Breast epithelium (tissue), 4 donors: Measurements from ENCODE around the gene SHISA8. TPM values are rescaled to one million over a fixed set of nuclear protein-coding genes. Genes with fewer than 3 reads are reported as not detected.

Experiments
- DNase-seq, 2 donors: peaks; one replicate each; pipeline ENCODE4 v3.0.0-alpha.2; 2019; ENCODE audit warnings: low spot score in 2 of 2
- H3K27ac ChIP-seq, 2 donors: fragments of 200-600 bp; sonication (generic) in 1 of 2; one replicate each; pipeline ENCODE4 v1.5.1; 2016 to 2019; ENCODE audit warnings: mild to moderate bottlenecking in 1 of 2
- H3K27me3 ChIP-seq, 2 donors: fragments of 200-600 bp; sonication (generic) in 1 of 2; one replicate each; pipeline versions ENCODE4 v1.5.1 to v1.6.0; 2017 to 2019; ENCODE audit warnings: control low read depth in 1 of 2, mild to moderate bottlenecking in 1 of 2
- H3K36me3 ChIP-seq: fragments of 200-600 bp; one replicate; pipeline ENCODE4 v1.5.1; 2019
- H3K4me1 ChIP-seq, 2 donors: fragments of 200-600 bp; sonication (generic); one replicate each; pipeline ENCODE4 v1.5.1; 2016 to 2019; ENCODE audit warnings: control low read depth in 1 of 2
- H3K4me3 ChIP-seq, 3 donors: fragments of 200-600 bp; sonication (generic); 1 replicate in 2 of 3; 2 replicates in 1 of 3; pipeline ENCODE4 v1.5.1; 2016 to 2019; ENCODE audit warnings: mild to moderate bottlenecking in 3 of 3, moderate library complexity in 2 of 3
- H3K9me3 ChIP-seq, 2 donors: fragments of 200-600 bp; sonication (generic) in 1 of 2; one replicate each; pipeline ENCODE4 v1.5.1; 2016 to 2019; ENCODE audit warnings: control low read depth in 1 of 2
- POLR2A ChIP-seq: fragments of 450-650 bp; IDR thresholded peaks from one replicate; pipeline ENCODE4 v1.6.1; 2016; ENCODE audit warnings: antibody characterized with exemption, mild to moderate bottlenecking, moderate library complexity
- POLR2AphosphoS5 ChIP-seq, 3 donors: sonication (generic); formaldehyde crosslinking; IDR thresholded peaks; one replicate each; pipeline ENCODE4 v1.6.1; 2017; ENCODE audit warnings: antibody characterized with exemption in 3 of 3
- intact Hi-C: fragments of 100-400 bp; cut with DNase I; formaldehyde crosslinking; loops from one replicate; pipeline ENCODE4 v1.15.1; 2023; ENCODE audit warnings: low total_unique reads
- total RNA-seq, 3 donors: library from RNA; depleted of rRNA; stranded (reverse); fragments of >200 nt; gene quantifications; one replicate each; pipeline ENCODE4 v1.1.0, GENCODE V29; 2016
- TF ChIP-seq, protein P1 (sequence below), 3 donors: fragments of 450-650 bp; IDR thresholded peaks; one replicate each; pipeline ENCODE4 v1.5.1; 2016 to 2017; ENCODE audit warnings: antibody characterized with exemption in 3 of 3, mild to moderate bottlenecking in 3 of 3, moderate library complexity in 3 of 3

SHISA8 gene
- total RNA-seq, 3 donors from 2014 or later: not detected

- Histone ChIP-seq H3K9me3 (no peaks in the 10 kb centered on the region), H3K36me3 (no peaks in the 10 kb centered on the region), H3K27ac (no peak overlapping the region), H3K4me1 (peaks cover 0 to 9% of the 10 kb centered on the region in 2 donors), H3K27me3 (peaks cover 21 to 55% of the 10 kb centered on the region in 2 donors), H3K4me3 (no peak overlapping the region)
- no peak for DNase-seq
- intact Hi-C loops: no loop called here
- TF ChIP-seq POLR2AphosphoS5 (IDR thresholded peaks at IDR 0.05) (no peak), POLR2A (no peak)
- TF ChIP-seq, protein P1, sequence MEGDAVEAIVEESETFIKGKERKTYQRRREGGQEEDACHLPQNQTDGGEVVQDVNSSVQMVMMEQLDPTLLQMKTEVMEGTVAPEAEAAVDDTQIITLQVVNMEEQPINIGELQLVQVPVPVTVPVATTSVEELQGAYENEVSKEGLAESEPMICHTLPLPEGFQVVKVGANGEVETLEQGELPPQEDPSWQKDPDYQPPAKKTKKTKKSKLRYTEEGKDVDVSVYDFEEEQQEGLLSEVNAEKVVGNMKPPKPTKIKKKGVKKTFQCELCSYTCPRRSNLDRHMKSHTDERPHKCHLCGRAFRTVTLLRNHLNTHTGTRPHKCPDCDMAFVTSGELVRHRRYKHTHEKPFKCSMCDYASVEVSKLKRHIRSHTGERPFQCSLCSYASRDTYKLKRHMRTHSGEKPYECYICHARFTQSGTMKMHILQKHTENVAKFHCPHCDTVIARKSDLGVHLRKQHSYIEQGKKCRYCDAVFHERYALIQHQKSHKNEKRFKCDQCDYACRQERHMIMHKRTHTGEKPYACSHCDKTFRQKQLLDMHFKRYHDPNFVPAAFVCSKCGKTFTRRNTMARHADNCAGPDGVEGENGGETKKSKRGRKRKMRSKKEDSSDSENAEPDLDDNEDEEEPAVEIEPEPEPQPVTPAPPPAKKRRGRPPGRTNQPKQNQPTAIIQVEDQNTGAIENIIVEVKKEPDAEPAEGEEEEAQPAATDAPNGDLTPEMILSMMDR (IDR thresholded peaks at IDR 0.05): no peak
These were observed 2.0 kb upstream of the SHISA8 start for GRCh38 chr22:41916745-41917358.

GRCh38 chr22:41915786-41916493 is 1.1 kb upstream of the SHISA8 start:
- H3K27ac ChIP-seq: no peak overlapping the region
- H3K9me3 ChIP-seq: no peaks in the 10 kb centered on the region
- no peak overlapping the region for H3K4me3 ChIP-seq
- no peak for DNase-seq
- intact Hi-C loops: no loop called here
- peaks cover 27 to 64% of the 10 kb centered on the region in 2 donors for H3K27me3 ChIP-seq
- peaks cover 4 to 12% of the 10 kb centered on the region in 2 donors for H3K4me1 ChIP-seq
- TF ChIP-seq, protein P1 (IDR thresholded peaks at IDR 0.05): no peak
- TF ChIP-seq POLR2A (no peak), POLR2AphosphoS5 (IDR thresholded peaks at IDR 0.05) (no peak)
- no peaks in the 10 kb centered on the region for H3K36me3 ChIP-seq

DNA sequence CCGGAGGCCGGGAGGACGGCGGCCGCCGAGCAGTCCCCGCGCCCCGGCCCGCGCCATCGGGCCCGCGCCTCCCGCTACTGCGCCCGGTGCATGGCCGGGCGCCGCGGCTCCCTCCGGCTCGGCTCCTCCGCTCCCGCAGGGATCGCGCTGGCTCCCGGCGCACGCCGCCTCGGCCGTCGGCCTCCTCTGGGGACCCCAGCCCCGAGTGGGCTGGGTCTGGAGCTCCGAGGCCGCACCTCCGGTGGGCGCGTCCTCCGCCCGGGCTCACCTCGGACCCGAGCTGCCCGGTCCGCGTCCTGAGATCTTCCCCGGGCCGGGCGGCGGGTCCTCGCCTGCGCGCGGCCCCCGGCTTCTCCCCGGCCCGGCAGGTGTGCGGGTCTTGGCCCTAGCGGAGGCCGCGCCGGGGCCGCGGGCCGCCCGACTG is 251 bp downstream of the SHISA8 start:
- intact Hi-C loops: no loop called here
- H3K9me3 ChIP-seq: no peaks in the 10 kb centered on the region
- no peaks in the 10 kb centered on the region for H3K36me3 ChIP-seq
- H3K27ac ChIP-seq: no peak overlapping the region
- peaks cover 10 to 20% of the 10 kb centered on the region in 2 donors for H3K4me1 ChIP-seq
- no peak for DNase-seq
- TF ChIP-seq, protein P1 (IDR thresholded peaks at IDR 0.05): no peak
- TF ChIP-seq POLR2AphosphoS5 (IDR thresholded peaks at IDR 0.05): no peak
- TF ChIP-seq POLR2A: no peak
- H3K27me3 ChIP-seq: peaks cover 28 to 76% of the 10 kb centered on the region in 2 donors
- peak overlapping the region; percentile 15 to 68 (median 50) for H3K4me3 ChIP-seq

DNA sequence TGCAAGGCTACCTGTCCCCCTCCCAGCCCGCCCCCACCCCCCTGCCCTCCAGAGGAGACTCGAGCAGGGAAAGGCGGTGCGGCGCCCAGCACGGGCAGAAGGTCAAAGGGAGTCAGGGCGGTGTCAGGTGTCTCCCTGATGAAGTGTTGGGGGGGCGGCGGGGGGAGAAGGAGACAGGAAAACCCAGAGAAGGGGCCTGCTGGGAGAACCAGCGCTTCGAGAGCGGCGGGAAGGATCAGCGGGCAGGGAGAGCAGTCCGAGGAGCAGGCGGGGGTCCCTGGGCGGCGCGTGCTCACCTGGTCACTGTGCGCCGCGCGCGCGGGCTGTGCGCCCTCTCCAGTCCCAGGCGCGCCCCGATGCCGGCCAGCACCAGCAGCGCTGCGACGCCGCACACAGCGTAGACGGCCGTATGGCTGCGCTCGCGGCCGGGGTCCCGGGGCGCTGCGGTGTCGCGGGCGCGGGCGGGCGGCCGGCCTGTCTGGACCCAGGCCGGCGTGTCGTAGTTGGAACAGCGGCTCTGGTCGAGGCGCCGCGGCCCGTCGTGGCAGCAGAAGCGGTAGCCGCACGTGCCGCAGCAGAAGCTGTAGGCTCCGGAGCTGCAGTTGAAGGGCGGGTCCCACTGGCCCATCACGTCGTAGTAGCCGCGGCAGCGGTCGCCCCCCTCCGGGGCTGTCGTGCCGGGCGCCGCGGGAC is 886 bp downstream of the SHISA8 start:
- H3K27me3 ChIP-seq: peaks cover 28 to 77% of the 10 kb centered on the region in 2 donors
- no peak overlapping the region for H3K27ac ChIP-seq
- intact Hi-C loops: no loop called here
- peaks cover 10 to 20% of the 10 kb centered on the region in 2 donors for H3K4me1 ChIP-seq
- H3K4me3 ChIP-seq: peak overlapping the region in 2 of 3 donors; percentile 15 to 68
- H3K9me3 ChIP-seq: no peaks in the 10 kb centered on the region
- no peaks in the 10 kb centered on the region for H3K36me3 ChIP-seq
- no peak for DNase-seq
- no peak for TF ChIP-seq POLR2A
- TF ChIP-seq, protein P1 (IDR thresholded peaks at IDR 0.05): no peak
- no peak for TF ChIP-seq POLR2AphosphoS5 (IDR thresholded peaks at IDR 0.05)
